Measurements from ENCODE around the gene TMEM18. TPM values are rescaled to one million over a fixed set of nuclear protein-coding genes. Genes with fewer than 3 reads are reported as not detected.

Gene TMEM18
- total RNA-seq (ENCODE audit: low replicate concordance) = 24.1 and 122 TPM in 2 replicates

- H3K4me3 ChIP-seq (ENCODE audit: low read depth, low read length) = peak within 1 kb of the TSS; percentile 90
- TF ChIP-seq CTCF (IDR thresholded peaks at IDR 0.05; ENCODE audit: insufficient read depth, low read length) = peak; percentile 34
- peak; percentile 100 for DNase-seq (ENCODE audit: low read depth)
Observed at GRCh38 chr2:677056-677958, at the start of gene TMEM18. Gene TMEM18 (minus strand): TSS chr2:677406. CDS start chr2:677345, 61 bp downstream.

DNA sequence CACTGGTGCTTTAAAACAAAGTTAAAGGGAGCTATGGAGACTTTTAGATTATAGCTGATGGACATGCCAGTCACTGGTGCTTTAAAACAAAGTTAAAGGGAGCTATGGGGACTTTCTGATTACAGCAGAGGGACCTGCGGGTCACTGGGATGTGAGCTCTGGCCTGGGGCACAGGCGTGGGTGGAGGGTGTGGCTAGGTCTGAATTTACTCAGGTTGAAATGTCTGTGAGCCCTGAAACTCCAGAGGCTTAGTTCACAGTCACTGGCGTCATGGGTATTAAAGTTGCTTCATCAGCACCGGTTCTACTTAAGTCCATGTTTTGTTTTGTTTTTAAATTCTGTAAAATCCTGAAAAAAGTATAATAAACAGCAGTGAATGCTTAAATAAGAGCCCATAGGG lies 49.0 kb upstream of the TMEM18 start:
- no peak for TF ChIP-seq CTCF (IDR thresholded peaks at IDR 0.05; ENCODE audit: insufficient read depth, low read length)
- H3K4me3 ChIP-seq (ENCODE audit: low read depth, low read length) = no peak overlapping the region
- no peak for DNase-seq (ENCODE audit: low read depth)

DNA sequence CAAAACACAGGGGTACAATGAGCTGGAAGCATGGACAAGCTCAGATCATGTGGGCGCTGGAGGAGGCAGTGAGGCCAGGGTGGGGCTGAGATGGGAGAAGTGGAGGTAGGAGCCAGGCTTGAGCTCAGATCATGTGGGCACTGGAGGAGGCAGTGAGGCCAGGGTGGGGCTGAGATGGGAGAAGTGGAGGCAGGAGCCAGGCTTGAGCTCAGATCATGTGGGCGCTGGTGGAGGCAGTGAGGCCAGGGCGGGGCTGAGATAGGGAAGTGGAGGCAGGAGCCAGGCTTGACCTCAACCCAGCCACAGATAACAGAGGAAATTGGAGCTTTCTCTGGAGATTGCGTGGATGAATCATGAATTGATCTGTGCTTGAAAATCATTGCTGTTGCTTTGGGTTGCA lies 48.3 kb upstream of the TMEM18 start:
- TF ChIP-seq CTCF (IDR thresholded peaks at IDR 0.05; ENCODE audit: insufficient read depth, low read length) = no peak
- H3K4me3 ChIP-seq (ENCODE audit: low read depth, low read length) = no peak overlapping the region
- DNase-seq (ENCODE audit: low read depth) = no peak

DNA sequence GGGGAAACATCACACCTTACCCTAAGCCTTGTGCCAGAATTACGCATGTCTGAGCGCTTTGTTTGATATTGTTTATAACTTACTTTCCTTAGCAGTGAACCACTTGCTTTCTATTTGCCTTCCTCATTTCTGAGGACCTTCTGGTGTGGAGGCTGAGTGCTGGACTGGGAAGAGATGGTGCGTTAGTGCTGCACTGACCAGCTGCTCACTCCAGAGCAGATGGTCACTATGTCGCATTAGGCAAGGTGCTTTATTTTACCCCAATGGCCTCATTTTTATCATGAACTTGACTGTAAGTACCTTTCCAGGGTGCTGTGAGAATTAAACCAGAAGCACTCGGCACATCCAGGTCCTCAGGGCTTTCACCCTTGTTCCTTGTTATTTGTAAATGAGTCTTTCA lies 46.6 kb upstream of the TMEM18 start:
- TF ChIP-seq CTCF (IDR thresholded peaks at IDR 0.05; ENCODE audit: insufficient read depth, low read length) = no peak
- no peak for DNase-seq (ENCODE audit: low read depth)

GRCh38 chr2:720842-721241 lies 43.6 kb upstream of the TMEM18 start:
- no peak for DNase-seq (ENCODE audit: low read depth)
- no peak for TF ChIP-seq CTCF (IDR thresholded peaks at IDR 0.05; ENCODE audit: insufficient read depth, low read length)
- no peak overlapping the region for H3K4me3 ChIP-seq (ENCODE audit: low read depth, low read length)

More for the DNA sequence above, 46.6 kb upstream of the TMEM18 start:
- H3K4me3 ChIP-seq (ENCODE audit: low read depth, low read length) = no peak overlapping the region

DNA sequence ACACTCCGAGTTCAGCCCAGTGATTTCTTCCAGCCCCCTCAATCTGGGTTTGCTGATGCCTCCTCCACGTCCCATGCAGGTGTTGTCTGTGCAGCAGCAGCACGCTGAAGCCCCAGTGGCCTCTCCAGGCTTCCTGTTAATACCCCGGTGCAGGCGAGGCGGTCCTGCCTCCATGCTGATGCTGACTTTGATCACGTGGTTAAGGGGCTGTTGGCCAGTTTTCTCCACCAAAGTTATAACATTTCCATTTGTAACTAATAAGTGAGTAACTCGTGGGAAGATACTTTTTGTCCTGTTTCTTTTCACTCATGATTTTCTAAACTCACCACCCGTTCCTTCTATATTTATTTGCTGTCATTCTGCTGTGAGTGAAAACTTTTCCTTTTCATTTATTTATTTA lies 42.5 kb upstream of the TMEM18 start:
- no peak for TF ChIP-seq CTCF (IDR thresholded peaks at IDR 0.05; ENCODE audit: insufficient read depth, low read length)
- no peak for DNase-seq (ENCODE audit: low read depth)

More for the DNA sequence above, 42.5 kb upstream of the TMEM18 start:
- no peak overlapping the region for H3K4me3 ChIP-seq (ENCODE audit: low read depth, low read length)
